CD4-positive, alpha-beta T cell treated with Interleukin-2 at 100 ng/mL for 4 hours (primary cell): ENCODE results near the gene TCHP.

Source experiments
- DNase-seq: peaks from one replicate; pipeline ENCODE4 v3.0.0-alpha.2; 2020; ENCODE audit warnings: low spot score

The TCHP gene

GRCh38 chr12:109963330-109963729, 63.3 kb downstream of the TCHP start:
- no peak for DNase-seq

GRCh38 chr12:109963743-109964429, 63.8 kb downstream of the TCHP start:
- DNase-seq = no peak

- DNase-seq = no peak
These were observed 66.5 kb downstream of the TCHP start for GRCh38 chr12:109966546-109966945.

GRCh38 chr12:109967383-109968031, 67.4 kb downstream of the TCHP start:
- DNase-seq = peak; percentile 33
